Measurements from ENCODE around the gene GDF2. TPM values are rescaled to one million over a fixed set of nuclear protein-coding genes. Genes with fewer than 3 reads are reported as not detected.

GDF2 gene
- total and polyA plus RNA-seq, 2 experiments from 2014 or later: 0.39 TPM; not detected in 1

GRCh38 chr10:47365431-47366180 is 43.4 kb downstream of the GDF2 start:
- no peak for DNase-seq (ENCODE audit: low spot score)
- Histone ChIP-seq H3K27me3 (no peaks in the 10 kb centered on the region), H3K9me2 (replicated peaks; ENCODE audit: insufficient read depth) (no peaks in the 10 kb centered on the region), H4K20me1 (ENCODE audit: insufficient read depth, poor library complexity, severe bottlenecking) (no peaks in the 10 kb centered on the region), H3K36me3 (replicated peaks; ENCODE audit: insufficient read depth, low read depth) (no peaks in the 10 kb centered on the region), H3K4me2 (no peak overlapping the region), H3K27ac (no peak overlapping the region), H3K9me3 (ENCODE audit: low read depth) (no peaks in the 10 kb centered on the region), H2AFZ (no peak overlapping the region), H3K4me3 (no peak overlapping the region), H3K79me2 (no peaks in the 10 kb centered on the region), H3K4me1 (ENCODE audit: insufficient read depth) (no peaks in the 10 kb centered on the region)
- 94% methylated on average over 9 of the region's 9 CpGs for WGBS (ENCODE audit: low lambda C conversion rate, missing lambda C conversion rate)
- TF ChIP-seq EZH2 (IDR thresholded peaks at IDR 0.05; ENCODE audit: borderline replicate concordance) (no peak), CTCF (IDR thresholded peaks at IDR 0.05; ENCODE audit: poor library complexity) (no peak), EZH2phosphoT487 (IDR thresholded peaks at IDR 0.05; ENCODE audit: low read depth, severe bottlenecking, unreplicated experiment) (no peak)

- Histone ChIP-seq H4K20me1 (ENCODE audit: insufficient read depth, poor library complexity, severe bottlenecking) (no peaks in the 10 kb centered on the region), H3K4me3 (no peak overlapping the region), H3K9me3 (ENCODE audit: low read depth) (no peaks in the 10 kb centered on the region), H2AFZ (no peak overlapping the region), H3K4me2 (no peak overlapping the region), H3K27ac (no peak overlapping the region), H3K36me3 (replicated peaks; ENCODE audit: insufficient read depth, low read depth) (no peaks in the 10 kb centered on the region), H3K4me1 (ENCODE audit: insufficient read depth) (no peaks in the 10 kb centered on the region), H3K79me2 (no peaks in the 10 kb centered on the region), H3K27me3 (no peaks in the 10 kb centered on the region), H3K9me2 (replicated peaks; ENCODE audit: insufficient read depth) (no peaks in the 10 kb centered on the region)
- no peak for TF ChIP-seq EZH2 (IDR thresholded peaks at IDR 0.05; ENCODE audit: borderline replicate concordance)
- no peak for DNase-seq (ENCODE audit: low spot score)
- 83% methylated on average over 5 of the region's 5 CpGs for WGBS (ENCODE audit: low lambda C conversion rate, missing lambda C conversion rate)
Measured at GRCh38 chr10:47366181-47366631, 44.0 kb downstream of the GDF2 start.

- no peak for DNase-seq (ENCODE audit: low spot score)
Measured at GRCh38 chr10:47366731-47367460, 44.6 kb downstream of the GDF2 start.

More at GRCh38 chr10:47366731-47367460, 44.6 kb downstream of the GDF2 start:
- no peak overlapping the region for H3K27ac ChIP-seq
- no peaks in the 10 kb centered on the region for H4K20me1 ChIP-seq (ENCODE audit: insufficient read depth, poor library complexity, severe bottlenecking)
- no peak overlapping the region for H2AFZ ChIP-seq
- 93% methylated on average over 8 of the region's 8 CpGs for WGBS (ENCODE audit: low lambda C conversion rate, missing lambda C conversion rate)
- H3K9me2 ChIP-seq (replicated peaks; ENCODE audit: insufficient read depth): no peaks in the 10 kb centered on the region
- H3K4me3 ChIP-seq: no peak overlapping the region
- no peaks in the 10 kb centered on the region for H3K9me3 ChIP-seq (ENCODE audit: low read depth)
- H3K27me3 ChIP-seq: no peaks in the 10 kb centered on the region
- H3K79me2 ChIP-seq: no peaks in the 10 kb centered on the region
- no peak overlapping the region for H3K4me2 ChIP-seq
- H3K36me3 ChIP-seq (replicated peaks; ENCODE audit: insufficient read depth, low read depth): no peaks in the 10 kb centered on the region
- TF ChIP-seq CTCF (IDR thresholded peaks at IDR 0.05; ENCODE audit: poor library complexity) (no peak), EZH2 (IDR thresholded peaks at IDR 0.05; ENCODE audit: borderline replicate concordance) (no peak), EZH2phosphoT487 (IDR thresholded peaks at IDR 0.05; ENCODE audit: low read depth, severe bottlenecking, unreplicated experiment) (no peak)
- no peaks in the 10 kb centered on the region for H3K4me1 ChIP-seq (ENCODE audit: insufficient read depth)
